Ectodermal cell (in vitro differentiated cells): Measurements from ENCODE around the gene CFAP92.

Experiments
- H3K27ac ChIP-seq: 2 replicates; pipeline ENCODE4 v1.7.0; 2013; ENCODE audit warnings: mild to moderate bottlenecking, low read depth, low read length; ENCODE audit not compliant: insufficient read depth, poor library complexity, severe bottlenecking
- H3K27me3 ChIP-seq: 2 replicates; pipeline ENCODE4 v1.7.0; 2013; ENCODE audit warnings: mild to moderate bottlenecking, low read length; ENCODE audit not compliant: insufficient read depth, control insufficient read depth, poor library complexity, severe bottlenecking
- H3K36me3 ChIP-seq: one replicate; pipeline ENCODE4 v1.7.0; 2013; ENCODE audit warnings: low read length; ENCODE audit not compliant: control insufficient read depth, insufficient read depth
- H3K4me1 ChIP-seq: one replicate; pipeline ENCODE4 v1.7.0; 2013; ENCODE audit warnings: low read length; ENCODE audit not compliant: control insufficient read depth, insufficient read depth
- H3K4me3 ChIP-seq: 2 replicates; pipeline ENCODE4 v1.7.0; 2013; ENCODE audit warnings: low read depth, low read length, control low read depth; ENCODE audit not compliant: insufficient read depth
- H3K9me3 ChIP-seq: 2 replicates; pipeline ENCODE4 v1.7.0; 2013; ENCODE audit warnings: mild to moderate bottlenecking, low read length, moderate library complexity; ENCODE audit not compliant: control insufficient read depth
- WGBS, 2 experiments: methylation state at CpG; one replicate each; pipeline ENCODE4 v1.1.7; 2013; ENCODE audit warnings: missing lambda C conversion rate in 2 of 2; 5-methylcytosine and 5-hydroxymethylcytosine counted together

CFAP92 gene

GRCh38 chr3:128998561-128998960 is 4.7 kb upstream of the CFAP92 start:
- H3K27ac ChIP-seq, result peak overlapping the region; percentile 92
- H3K4me3 ChIP-seq, result peak overlapping the region; percentile 5
- no peaks in the 10 kb centered on the region for H3K9me3 ChIP-seq
- 22 to 34% methylated on average over 3 of the region's 3 CpGs for WGBS, 2 experiments
- peaks cover 37% of the 10 kb centered on the region for H3K27me3 ChIP-seq
- no peaks in the 10 kb centered on the region for H3K36me3 ChIP-seq
- H3K4me1 ChIP-seq, result peaks cover 45% of the 10 kb centered on the region

GRCh38 chr3:128997486-128998133 is 3.7 kb upstream of the CFAP92 start:
- H3K36me3 ChIP-seq, result no peaks in the 10 kb centered on the region
- no peaks in the 10 kb centered on the region for H3K9me3 ChIP-seq
- H3K27me3 ChIP-seq, result peaks cover 37% of the 10 kb centered on the region
- peaks cover 50% of the 10 kb centered on the region for H3K4me1 ChIP-seq
- no peak overlapping the region for H3K4me3 ChIP-seq
- 93 to 97% methylated on average over 3 to 4 of the region's 4 CpGs for WGBS, 2 experiments
- no peak overlapping the region for H3K27ac ChIP-seq

- Histone ChIP-seq H3K27ac (no peak overlapping the region), H3K36me3 (no peaks in the 10 kb centered on the region), H3K27me3 (peaks cover 30% of the 10 kb centered on the region), H3K4me3 (no peak overlapping the region), H3K9me3 (no peaks in the 10 kb centered on the region), H3K4me1 (peaks cover 48% of the 10 kb centered on the region)
- 92 to 94% methylated on average over 5 of the region's 5 CpGs for WGBS, 2 experiments
Measured at GRCh38 chr3:128996726-128997125, 2.9 kb upstream of the CFAP92 start.

DNA sequence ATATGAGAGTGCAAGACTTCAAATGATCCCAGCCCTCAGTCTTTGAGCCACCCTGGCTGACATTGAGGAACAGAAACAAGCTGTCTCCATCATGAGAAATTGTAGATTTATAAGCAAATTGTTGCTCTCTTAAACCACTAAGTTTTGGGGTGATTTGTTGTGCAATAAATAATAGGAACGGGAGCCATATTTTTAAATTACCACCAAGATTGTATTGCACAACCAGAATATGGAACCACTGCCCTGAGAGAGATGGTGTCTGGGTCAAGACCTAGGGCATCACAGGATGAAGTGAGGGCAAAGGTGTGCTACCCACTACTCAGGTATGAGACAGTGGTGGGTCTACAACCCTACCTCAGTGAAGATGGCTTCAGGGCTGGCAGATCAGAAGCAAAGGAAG is 2.3 kb upstream of the CFAP92 start:
- Histone ChIP-seq H3K36me3 (no peaks in the 10 kb centered on the region), H3K9me3 (no peaks in the 10 kb centered on the region), H3K27ac (no peak overlapping the region), H3K4me3 (no peak overlapping the region), H3K4me1 (peaks cover 48% of the 10 kb centered on the region), H3K27me3 (peaks cover 24% of the 10 kb centered on the region)
- WGBS, 2 experiments, result 100% methylated on average over 1 of the region's 1 CpG; no CpG with 5 or more reads in 1 of the 2 experiments

DNA sequence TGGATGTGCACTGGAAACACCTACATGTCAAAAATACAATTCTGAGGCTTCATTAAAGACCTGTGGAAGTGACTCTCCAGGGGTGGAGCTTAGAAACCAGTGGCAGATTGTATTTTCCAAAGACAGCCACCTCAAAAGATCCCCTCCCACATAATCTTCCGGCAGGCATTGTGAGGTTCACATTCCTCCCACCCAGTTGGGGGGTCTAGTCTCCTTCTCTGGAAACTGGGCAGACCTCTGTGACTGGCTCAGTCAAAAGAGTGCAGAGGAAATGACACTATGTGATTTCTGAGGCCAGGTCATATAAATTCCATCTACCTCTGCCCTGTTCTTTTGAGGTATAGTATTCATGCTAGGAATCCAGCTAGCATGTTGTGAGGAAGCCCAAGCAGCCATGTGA is 1.9 kb upstream of the CFAP92 start:
- Histone ChIP-seq H3K27ac (no peak overlapping the region), H3K9me3 (no peaks in the 10 kb centered on the region), H3K27me3 (peaks cover 20% of the 10 kb centered on the region), H3K36me3 (no peaks in the 10 kb centered on the region), H3K4me3 (no peak overlapping the region), H3K4me1 (peaks cover 48% of the 10 kb centered on the region)
- 62 to 63% methylated on average over 1 of the region's 1 CpG for WGBS, 2 experiments

- Histone ChIP-seq H3K27ac (no peak overlapping the region), H3K36me3 (no peaks in the 10 kb centered on the region), H3K4me3 (no peak overlapping the region), H3K4me1 (peaks cover 48% of the 10 kb centered on the region), H3K9me3 (no peaks in the 10 kb centered on the region), H3K27me3 (peaks cover 13% of the 10 kb centered on the region)
- 90 to 92% methylated on average over 19 of the region's 19 CpGs for WGBS, 2 experiments
Measured at GRCh38 chr3:128994581-128995546, 988 bp upstream of the CFAP92 start.

DNA sequence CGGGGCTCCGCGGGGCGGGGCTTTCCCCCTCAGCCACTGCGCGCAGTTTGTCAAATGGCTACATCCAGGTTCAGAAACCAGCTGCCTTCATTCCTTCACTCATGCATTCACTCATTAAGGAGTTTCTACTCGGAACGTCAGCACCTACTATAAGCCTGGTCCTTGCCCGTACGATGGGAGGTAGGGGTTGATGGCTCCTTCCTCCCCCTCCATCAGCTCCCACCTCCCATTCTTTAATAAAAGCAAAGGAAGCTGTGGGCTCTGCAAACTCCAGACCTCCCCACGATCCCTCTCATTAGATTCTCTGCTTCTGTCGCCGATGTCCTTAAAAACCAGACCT is 267 bp upstream of the CFAP92 start:
- H3K4me1 ChIP-seq, result peaks cover 46% of the 10 kb centered on the region
- H3K27me3 ChIP-seq, result peaks cover 13% of the 10 kb centered on the region
- 8 to 9% methylated on average over 13 of the region's 13 CpGs for WGBS, 2 experiments
- no peak overlapping the region for H3K27ac ChIP-seq
- no peaks in the 10 kb centered on the region for H3K9me3 ChIP-seq
- H3K36me3 ChIP-seq, result no peaks in the 10 kb centered on the region
- H3K4me3 ChIP-seq, result peak overlapping the region; percentile 52

DNA sequence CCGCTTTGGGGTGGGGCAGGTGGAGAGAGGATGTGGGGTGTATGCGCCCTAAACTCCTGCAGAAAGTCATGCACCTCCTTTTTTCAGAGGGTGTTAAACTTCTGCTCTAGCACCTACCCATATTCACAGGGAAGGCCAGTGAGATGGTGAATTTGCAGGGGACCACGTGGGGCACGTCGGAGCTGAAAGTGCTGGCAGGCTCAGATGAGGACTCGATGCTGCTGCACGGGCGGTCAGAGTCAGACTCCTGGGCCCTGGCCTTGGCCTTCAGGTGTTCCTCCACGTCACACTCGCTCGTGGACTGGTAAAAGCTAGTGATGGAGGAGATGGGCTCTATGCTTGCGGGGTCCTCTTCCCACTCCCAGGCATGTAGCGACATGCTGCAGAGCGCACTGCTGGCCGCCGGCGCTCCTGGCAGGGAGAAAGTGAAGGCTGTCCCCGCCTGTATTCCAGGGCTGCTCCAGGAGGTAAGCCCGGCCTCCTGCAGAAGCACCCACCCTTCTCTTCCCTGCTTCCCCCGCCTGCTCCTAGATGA is 883 bp downstream of the CFAP92 start:
- Histone ChIP-seq H3K4me3 (peak overlapping the region; percentile 52), H3K4me1 (peaks cover 34% of the 10 kb centered on the region), H3K27ac (no peak overlapping the region), H3K36me3 (no peaks in the 10 kb centered on the region), H3K9me3 (no peaks in the 10 kb centered on the region), H3K27me3 (peaks cover 13% of the 10 kb centered on the region)
- WGBS, 2 experiments, result 52 to 64% methylated on average over 20 of the region's 20 CpGs

DNA sequence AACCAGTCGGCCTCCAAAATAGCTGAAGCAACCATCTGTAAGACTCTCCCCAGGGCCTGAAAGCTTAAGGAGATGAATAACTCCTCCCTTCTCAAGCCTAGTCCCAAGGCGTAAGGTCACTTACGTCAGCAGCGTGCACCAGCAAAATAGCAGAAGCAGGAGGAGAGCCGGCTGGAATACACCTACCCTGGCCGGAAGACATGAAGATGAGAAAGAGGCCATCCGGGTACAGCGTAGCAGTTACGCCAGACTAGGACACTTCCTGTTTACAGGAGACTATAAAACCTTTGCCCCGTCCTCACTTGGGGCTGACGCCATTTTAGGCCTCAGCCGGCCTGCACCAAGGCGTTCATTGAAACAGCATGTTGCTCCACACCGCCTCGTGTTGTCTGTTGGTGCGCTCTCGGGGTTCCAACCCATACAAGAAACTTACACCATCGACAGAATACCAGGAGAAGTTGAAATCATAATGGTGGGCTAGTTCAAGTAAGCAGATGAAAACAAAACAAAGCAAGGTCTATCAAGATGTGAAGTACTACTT is 2.5 kb downstream of the CFAP92 start:
- WGBS, 2 experiments, result 94 to 97% methylated on average over 18 of the region's 18 CpGs
- no peak overlapping the region for H3K27ac ChIP-seq
- H3K27me3 ChIP-seq, result peaks cover 13% of the 10 kb centered on the region
- H3K9me3 ChIP-seq, result no peaks in the 10 kb centered on the region
- peaks cover 30% of the 10 kb centered on the region for H3K4me1 ChIP-seq
- H3K36me3 ChIP-seq, result no peaks in the 10 kb centered on the region
- H3K4me3 ChIP-seq, result no peak overlapping the region

DNA sequence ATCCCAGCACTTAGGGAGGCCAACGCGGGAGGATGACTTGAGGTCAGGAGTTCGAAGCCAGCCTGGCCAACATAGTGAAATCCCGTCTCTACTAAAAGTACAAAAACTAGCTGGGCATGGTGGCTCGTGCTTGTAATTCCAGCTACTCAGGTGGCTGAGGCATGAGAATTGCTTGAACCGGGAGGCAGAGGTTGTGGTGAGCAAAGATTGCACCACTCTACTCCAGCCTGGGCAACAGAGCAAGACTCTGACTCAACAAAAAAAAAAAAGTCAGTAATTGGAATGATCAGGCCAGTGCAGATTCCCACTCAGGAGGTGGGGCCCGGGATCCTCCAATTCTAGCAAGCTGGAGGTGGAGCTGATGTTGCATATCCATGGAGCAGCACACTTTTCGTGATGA is 5.6 kb downstream of the CFAP92 start:
- H3K4me1 ChIP-seq, result peaks cover 14% of the 10 kb centered on the region
- H3K36me3 ChIP-seq, result no peaks in the 10 kb centered on the region
- no peak overlapping the region for H3K4me3 ChIP-seq
- WGBS, 2 experiments, result 96 to 97% methylated on average over 8 of the region's 8 CpGs
- peaks cover 8% of the 10 kb centered on the region for H3K27me3 ChIP-seq
- no peak overlapping the region for H3K27ac ChIP-seq
- H3K9me3 ChIP-seq, result no peaks in the 10 kb centered on the region
